Measurements from ENCODE around the gene CDC20B. TPM values are rescaled to one million over a fixed set of nuclear protein-coding genes. Genes with fewer than 3 reads are reported as not detected.

Gene CDC20B
- total RNA-seq, 1 donor from 2014 or later = 0.34 TPM

GRCh38 chr5:55149308-55149795, 23.6 kb downstream of the CDC20B start:
- no peak overlapping the region for H3K4me3 Mint-ChIP-seq (ENCODE audit: unreplicated experiment)
- DNase-seq = no peak
- no peaks in the 10 kb centered on the region for H3K36me3 Mint-ChIP-seq (ENCODE audit: unreplicated experiment)
- no peaks in the 10 kb centered on the region for H3K4me1 Mint-ChIP-seq (ENCODE audit: low read depth, unreplicated experiment)
- no peaks in the 10 kb centered on the region for H3K27me3 Mint-ChIP-seq (ENCODE audit: unreplicated experiment)
- H3K27ac Mint-ChIP-seq (ENCODE audit: unreplicated experiment) = no peak overlapping the region
- no peaks in the 10 kb centered on the region for H3K9me3 Mint-ChIP-seq (ENCODE audit: unreplicated experiment)
- TF ChIP-seq CTCF (IDR thresholded peaks at IDR 0.05; ENCODE audit: partially characterized antibody, unreplicated experiment) = no peak

- no peak overlapping the region for H3K4me3 Mint-ChIP-seq (ENCODE audit: unreplicated experiment)
- peak; percentile 84 for TF ChIP-seq CTCF (IDR thresholded peaks at IDR 0.05; ENCODE audit: partially characterized antibody, unreplicated experiment)
- peak; percentile 83 for DNase-seq
- no peak overlapping the region for H3K27ac Mint-ChIP-seq (ENCODE audit: unreplicated experiment)
- H3K4me1 Mint-ChIP-seq (ENCODE audit: low read depth, unreplicated experiment) = no peaks in the 10 kb centered on the region
- no peaks in the 10 kb centered on the region for H3K9me3 Mint-ChIP-seq (ENCODE audit: unreplicated experiment)
- no peaks in the 10 kb centered on the region for H3K36me3 Mint-ChIP-seq (ENCODE audit: unreplicated experiment)
- no peaks in the 10 kb centered on the region for H3K27me3 Mint-ChIP-seq (ENCODE audit: unreplicated experiment)
These were observed 26.3 kb downstream of the CDC20B start for GRCh38 chr5:55146543-55147151.

DNA sequence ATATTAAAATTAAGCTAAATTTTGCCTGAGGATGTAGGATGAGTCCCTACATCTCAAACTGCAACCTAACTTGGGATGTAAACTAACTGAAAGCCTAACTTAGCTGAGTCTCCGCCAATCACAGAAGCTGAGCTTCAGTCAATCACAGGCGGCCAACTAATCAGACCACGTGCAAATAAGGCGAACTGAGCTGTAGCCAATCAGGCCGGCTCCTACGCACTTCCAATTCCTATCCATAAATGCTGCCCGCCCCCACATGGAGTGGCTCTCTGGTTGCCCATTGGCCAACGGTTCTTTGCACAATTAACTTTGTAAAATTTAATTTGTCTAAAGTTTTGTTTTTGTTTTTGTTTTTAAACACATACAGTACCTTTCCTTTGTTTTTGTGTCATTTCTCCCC, 26.9 kb downstream of the CDC20B start:
- Mint-ChIP-seq H3K4me1 (ENCODE audit: low read depth, unreplicated experiment) (no peaks in the 10 kb centered on the region), H3K27me3 (ENCODE audit: unreplicated experiment) (no peaks in the 10 kb centered on the region), H3K27ac (ENCODE audit: unreplicated experiment) (no peak overlapping the region), H3K9me3 (ENCODE audit: unreplicated experiment) (no peaks in the 10 kb centered on the region), H3K4me3 (ENCODE audit: unreplicated experiment) (no peak overlapping the region), H3K36me3 (ENCODE audit: unreplicated experiment) (no peaks in the 10 kb centered on the region)
- no peak for DNase-seq
- no peak for TF ChIP-seq CTCF (IDR thresholded peaks at IDR 0.05; ENCODE audit: partially characterized antibody, unreplicated experiment)

- no peaks in the 10 kb centered on the region for H3K4me1 Mint-ChIP-seq (ENCODE audit: low read depth, unreplicated experiment)
- H3K27ac Mint-ChIP-seq (ENCODE audit: unreplicated experiment) = no peak overlapping the region
- no peak for DNase-seq
- H3K9me3 Mint-ChIP-seq (ENCODE audit: unreplicated experiment) = no peaks in the 10 kb centered on the region
- H3K27me3 Mint-ChIP-seq (ENCODE audit: unreplicated experiment) = no peaks in the 10 kb centered on the region
- TF ChIP-seq CTCF (IDR thresholded peaks at IDR 0.05; ENCODE audit: partially characterized antibody, unreplicated experiment) = no peak
- H3K36me3 Mint-ChIP-seq (ENCODE audit: unreplicated experiment) = no peaks in the 10 kb centered on the region
- H3K4me3 Mint-ChIP-seq (ENCODE audit: unreplicated experiment) = no peak overlapping the region
These were observed 29.4 kb downstream of the CDC20B start for GRCh38 chr5:55143624-55144023.

DNA sequence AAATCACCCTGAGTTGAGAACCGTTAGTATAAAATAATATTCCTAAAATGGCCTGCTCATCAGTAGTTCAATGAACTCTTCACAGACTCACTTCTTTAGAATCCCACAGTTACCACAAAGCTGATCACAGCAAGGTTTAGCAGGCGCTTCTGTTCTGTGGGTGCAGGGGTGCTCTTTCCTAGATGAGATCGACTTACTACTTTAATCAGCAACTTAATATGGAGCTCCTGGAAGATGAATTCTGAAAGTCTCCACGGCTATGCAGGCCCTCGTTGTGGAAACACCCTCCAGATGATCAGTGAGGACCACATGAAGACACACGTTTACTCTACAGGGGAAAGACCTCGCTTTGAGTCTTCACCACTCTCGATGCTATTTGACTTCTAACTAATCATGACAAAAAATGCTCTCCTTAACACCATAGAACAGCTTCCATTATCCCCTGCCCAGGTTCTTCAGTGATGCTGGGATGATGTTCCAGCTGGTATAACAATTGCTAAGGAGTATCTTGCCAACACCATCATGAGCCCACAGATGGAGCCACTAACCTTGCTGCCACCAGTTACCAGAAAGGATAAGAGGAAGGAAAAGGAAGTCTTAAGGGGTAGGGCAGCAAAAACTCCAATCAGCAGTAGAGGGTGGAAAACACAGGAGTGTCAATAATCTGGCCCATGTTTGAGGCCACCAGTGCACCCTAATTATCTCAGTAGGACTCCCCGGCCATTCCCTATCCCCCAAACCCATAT, 30.9 kb downstream of the CDC20B start:
- Mint-ChIP-seq H3K27me3 (ENCODE audit: unreplicated experiment) (no peaks in the 10 kb centered on the region), H3K4me1 (ENCODE audit: low read depth, unreplicated experiment) (no peaks in the 10 kb centered on the region), H3K36me3 (ENCODE audit: unreplicated experiment) (no peaks in the 10 kb centered on the region), H3K9me3 (ENCODE audit: unreplicated experiment) (no peaks in the 10 kb centered on the region), H3K4me3 (ENCODE audit: unreplicated experiment) (no peak overlapping the region), H3K27ac (ENCODE audit: unreplicated experiment) (no peak overlapping the region)
- no peak for TF ChIP-seq CTCF (IDR thresholded peaks at IDR 0.05; ENCODE audit: partially characterized antibody, unreplicated experiment)
- DNase-seq = no peak
